Epithelial cell of proximal tubule (primary cell): ENCODE data around the gene CZIB. TPM values are rescaled to one million over a fixed set of nuclear protein-coding genes. Genes with fewer than 3 reads are reported as not detected.

Source experiments
- DNase-seq: peaks from one replicate; pipeline ENCODE4 v3.0.0-alpha.2; 2011; ENCODE audit warnings: low read depth
- H3K4me3 ChIP-seq: 2 replicates; pipeline ENCODE4 v1.5.1; 2011; ENCODE audit warnings: low read depth, mild to moderate bottlenecking, low read length
- CTCF ChIP-seq: conservative IDR thresholded peaks from 2 replicates; pipeline ENCODE4 v1.5.1; 2012; ENCODE audit warnings: low read depth, mild to moderate bottlenecking, low read length
- total RNA-seq: library from RNA; depleted of rRNA; stranded (reverse); fragments of >200 nt; gene quantifications from 2 replicates; pipeline ENCODE4 v1.2.3, GENCODE V29; 2015

Gene CZIB
- total RNA-seq: 52.2 and 60.8 TPM in 2 replicates

- DNase-seq: peak; percentile 56
- H3K4me3 ChIP-seq: peak within 1 kb of the TSS; percentile 65
- TF ChIP-seq CTCF: no peak
These were observed at the start of gene CZIB for GRCh38 chr1:53220171-53220961. CZIB (minus strand) TSS chr1:53220634; CDS start chr1:53220575, 59 bp downstream.

- no peak for TF ChIP-seq CTCF
- H3K4me3 ChIP-seq: no peak overlapping the region
- no peak for DNase-seq
These were observed 49.7 kb upstream of the CZIB start for GRCh38 chr1:53270107-53270506.

GRCh38 chr1:53267761-53268160 lies 47.3 kb upstream of the CZIB start:
- DNase-seq: no peak
- no peak for TF ChIP-seq CTCF
- no peak overlapping the region for H3K4me3 ChIP-seq

DNA sequence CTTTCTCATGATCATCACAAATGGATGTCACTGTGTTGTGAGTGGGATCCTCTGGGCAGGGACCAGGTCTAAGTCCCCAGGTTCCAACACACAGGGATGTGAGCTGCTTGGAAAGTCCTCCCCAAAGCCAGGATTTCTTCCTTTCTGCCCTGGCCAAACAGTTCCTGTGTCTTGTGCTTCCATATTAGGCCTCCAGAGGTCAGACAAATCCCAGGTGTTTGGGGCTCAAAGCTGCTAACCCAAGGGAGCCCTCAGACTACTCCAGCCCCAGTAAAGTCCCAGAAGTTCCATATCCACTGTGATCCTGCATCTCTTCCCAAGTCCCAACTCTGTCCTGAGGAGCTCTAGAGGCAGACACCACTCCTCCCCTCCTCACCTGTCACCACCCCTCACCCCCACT lies 45.6 kb upstream of the CZIB start:
- TF ChIP-seq CTCF: peak; percentile 50
- H3K4me3 ChIP-seq: no peak overlapping the region
- DNase-seq: no peak

- no peak overlapping the region for H3K4me3 ChIP-seq
- no peak for DNase-seq
- no peak for TF ChIP-seq CTCF
These were observed 45.1 kb upstream of the CZIB start for GRCh38 chr1:53265581-53265980.

DNA sequence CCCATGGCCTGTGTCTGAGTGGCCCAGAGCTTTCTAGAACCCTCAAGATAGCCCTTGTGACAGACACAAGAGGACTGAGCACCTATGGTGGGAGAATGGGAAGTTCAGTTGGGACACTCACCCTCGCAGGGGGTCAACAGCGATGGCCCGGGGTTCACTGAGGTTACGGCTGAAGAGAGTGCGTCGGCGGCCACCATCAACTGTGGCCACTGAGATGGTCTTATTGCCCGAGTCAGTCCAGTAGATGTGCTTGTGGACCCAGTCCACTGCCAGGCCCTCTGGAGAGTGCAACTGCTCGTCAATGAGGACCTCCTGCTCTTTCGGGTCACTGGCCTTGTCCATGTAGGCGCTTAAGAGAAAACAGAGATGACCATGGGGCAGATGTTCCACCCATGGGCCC lies 43.6 kb upstream of the CZIB start:
- no peak overlapping the region for H3K4me3 ChIP-seq
- no peak for TF ChIP-seq CTCF
- DNase-seq: no peak

- TF ChIP-seq CTCF: no peak
- no peak overlapping the region for H3K4me3 ChIP-seq
- no peak for DNase-seq
These were observed 41.6 kb upstream of the CZIB start for GRCh38 chr1:53262000-53262399.
